ENCODE measurements around the gene FSTL4. TPM values are rescaled to one million over a fixed set of nuclear protein-coding genes. Genes with fewer than 3 reads are reported as not detected.

FSTL4 gene
- polyA plus RNA-seq, 1 donor from 2014 or later: not detected

DNA sequence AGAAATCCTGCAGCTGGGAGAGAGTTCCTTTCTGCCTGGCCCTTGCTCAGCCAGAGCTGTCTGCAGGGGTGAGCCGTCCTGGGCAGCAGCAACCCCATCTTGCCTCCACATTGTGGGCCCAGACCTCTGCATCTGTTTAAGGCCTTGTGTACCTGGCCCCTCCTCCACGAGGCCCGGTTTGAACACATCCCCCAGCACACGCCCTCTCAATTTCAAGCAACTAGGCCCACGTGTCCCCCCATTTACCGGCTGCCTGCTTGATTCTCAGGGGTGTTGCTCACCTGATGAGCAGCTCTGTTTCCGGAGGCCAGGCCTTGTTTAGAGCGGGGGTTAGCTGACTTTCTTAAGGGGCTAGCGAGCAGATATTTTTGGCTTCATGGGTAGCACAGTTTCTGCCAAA, 378.7 kb downstream of the FSTL4 start:
- Mint-ChIP-seq H3K4me1 (no peaks in the 10 kb centered on the region), H3K36me3 (peaks cover 3% of the 10 kb centered on the region), H3K27ac (no peak overlapping the region), H3K27me3 (peaks cover 7% of the 10 kb centered on the region), H3K9me3 (no peaks in the 10 kb centered on the region), H3K4me3 (no peak overlapping the region)

DNA sequence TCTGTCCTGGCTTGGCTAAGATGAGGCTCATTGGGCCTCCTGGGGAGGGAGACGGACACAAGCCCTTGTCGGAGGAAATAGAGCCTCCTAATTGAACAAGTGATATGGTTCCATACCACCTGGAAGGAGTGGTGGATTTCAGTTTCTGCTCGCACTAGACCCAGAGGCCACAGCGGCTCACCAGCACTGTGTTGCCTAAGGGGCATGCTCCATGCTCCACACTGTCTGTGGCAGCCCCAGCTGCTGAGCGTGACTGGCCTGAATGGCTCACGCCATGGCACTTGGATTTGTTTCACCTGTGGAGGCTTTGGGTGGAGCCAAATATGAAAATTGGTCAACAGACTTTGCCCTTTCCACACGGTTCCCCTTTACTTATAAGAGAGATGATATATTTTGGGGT, 379.4 kb downstream of the FSTL4 start:
- no peaks in the 10 kb centered on the region for H3K9me3 Mint-ChIP-seq
- no peak overlapping the region for H3K4me3 Mint-ChIP-seq
- H3K27me3 Mint-ChIP-seq: peaks cover 7% of the 10 kb centered on the region
- no peak overlapping the region for H3K27ac Mint-ChIP-seq
- H3K36me3 Mint-ChIP-seq: peaks cover 3% of the 10 kb centered on the region
- H3K4me1 Mint-ChIP-seq: no peaks in the 10 kb centered on the region

DNA sequence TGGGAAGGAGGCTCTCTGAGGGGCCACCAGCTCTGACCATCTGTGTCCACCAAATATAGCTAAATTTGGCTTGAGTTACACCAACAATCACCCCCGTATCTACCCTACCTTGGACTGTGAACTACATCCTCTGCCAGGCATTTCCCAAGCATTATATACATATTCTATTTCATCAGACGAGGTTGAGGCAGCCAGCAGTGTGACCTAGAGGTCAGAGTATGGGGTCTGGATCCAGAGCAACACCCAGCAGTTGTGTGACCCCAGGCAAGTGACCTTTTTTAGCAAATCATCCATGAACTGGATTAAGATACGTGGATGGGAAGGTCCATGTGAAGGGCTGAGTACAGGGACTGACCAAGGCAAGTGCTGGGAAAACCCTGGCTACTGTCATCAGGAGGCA, 379.9 kb downstream of the FSTL4 start:
- H3K4me1 Mint-ChIP-seq: no peaks in the 10 kb centered on the region
- no peak overlapping the region for H3K4me3 Mint-ChIP-seq
- H3K27ac Mint-ChIP-seq: no peak overlapping the region
- no peaks in the 10 kb centered on the region for H3K9me3 Mint-ChIP-seq
- peaks cover 7% of the 10 kb centered on the region for H3K27me3 Mint-ChIP-seq
- peaks cover 3% of the 10 kb centered on the region for H3K36me3 Mint-ChIP-seq

DNA sequence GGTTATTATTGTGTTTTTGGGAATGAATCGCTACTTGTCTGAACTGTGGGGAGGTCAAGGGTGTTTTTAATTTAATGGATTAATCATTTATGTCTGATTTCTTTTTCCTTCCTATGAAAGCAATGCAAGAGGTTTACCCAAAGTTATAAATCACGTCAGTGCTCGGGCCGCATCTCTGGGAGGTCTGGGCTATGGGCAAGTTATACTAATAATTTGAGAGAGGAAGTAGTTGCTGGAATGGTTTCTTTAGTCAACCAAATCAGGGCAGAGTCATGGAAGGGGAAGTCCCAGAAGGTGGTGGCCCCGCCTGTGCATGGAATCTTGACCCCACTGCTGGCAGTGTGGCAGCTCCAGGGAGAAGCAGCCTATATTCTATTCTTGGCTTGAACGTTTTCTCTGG, 380.3 kb downstream of the FSTL4 start:
- H3K27me3 Mint-ChIP-seq: peaks cover 6% of the 10 kb centered on the region
- no peaks in the 10 kb centered on the region for H3K4me1 Mint-ChIP-seq
- no peak overlapping the region for H3K4me3 Mint-ChIP-seq
- no peak overlapping the region for H3K27ac Mint-ChIP-seq
- H3K36me3 Mint-ChIP-seq: peaks cover 3% of the 10 kb centered on the region
- no peaks in the 10 kb centered on the region for H3K9me3 Mint-ChIP-seq

DNA sequence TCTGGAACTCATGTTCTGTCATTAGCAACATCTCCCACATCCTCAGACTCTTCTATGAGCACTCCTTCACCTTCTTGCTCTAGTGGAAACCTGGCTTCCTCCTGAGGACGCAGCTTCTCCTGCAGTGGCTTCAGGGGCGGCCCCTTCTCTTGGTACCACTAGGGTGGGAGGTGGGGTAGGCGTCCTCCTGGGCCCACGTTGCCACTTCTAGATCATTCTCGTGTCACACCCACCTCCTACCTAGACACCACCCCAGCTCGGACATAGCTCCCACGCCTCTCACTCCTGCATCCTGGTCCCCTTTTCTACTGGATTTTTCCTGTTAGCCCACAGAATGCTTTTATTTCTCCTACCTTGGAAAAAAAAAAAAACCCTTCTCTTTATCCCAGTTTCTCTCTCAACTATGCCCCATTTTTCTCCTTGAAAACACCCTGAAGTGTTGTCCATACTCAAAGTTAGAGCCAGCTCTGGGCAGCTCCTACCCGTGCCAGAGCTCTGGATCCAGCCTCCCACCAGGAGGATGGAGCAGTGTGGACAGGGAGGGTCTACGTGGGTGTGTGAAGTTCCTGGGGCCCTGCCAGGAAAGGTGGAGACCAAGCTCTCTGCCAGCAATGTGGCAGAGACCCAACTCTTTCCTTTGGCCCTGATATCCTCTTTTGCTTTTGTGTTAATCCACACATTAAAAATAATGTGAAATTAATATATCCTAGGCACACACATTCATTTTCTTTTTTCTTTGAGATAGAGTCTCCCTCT, 381.3 kb downstream of the FSTL4 start:
- Mint-ChIP-seq H3K27ac (no peak overlapping the region), H3K4me3 (no peak overlapping the region), H3K9me3 (no peaks in the 10 kb centered on the region), H3K4me1 (no peaks in the 10 kb centered on the region), H3K27me3 (peaks cover 6% of the 10 kb centered on the region), H3K36me3 (peaks cover 3% of the 10 kb centered on the region)

DNA sequence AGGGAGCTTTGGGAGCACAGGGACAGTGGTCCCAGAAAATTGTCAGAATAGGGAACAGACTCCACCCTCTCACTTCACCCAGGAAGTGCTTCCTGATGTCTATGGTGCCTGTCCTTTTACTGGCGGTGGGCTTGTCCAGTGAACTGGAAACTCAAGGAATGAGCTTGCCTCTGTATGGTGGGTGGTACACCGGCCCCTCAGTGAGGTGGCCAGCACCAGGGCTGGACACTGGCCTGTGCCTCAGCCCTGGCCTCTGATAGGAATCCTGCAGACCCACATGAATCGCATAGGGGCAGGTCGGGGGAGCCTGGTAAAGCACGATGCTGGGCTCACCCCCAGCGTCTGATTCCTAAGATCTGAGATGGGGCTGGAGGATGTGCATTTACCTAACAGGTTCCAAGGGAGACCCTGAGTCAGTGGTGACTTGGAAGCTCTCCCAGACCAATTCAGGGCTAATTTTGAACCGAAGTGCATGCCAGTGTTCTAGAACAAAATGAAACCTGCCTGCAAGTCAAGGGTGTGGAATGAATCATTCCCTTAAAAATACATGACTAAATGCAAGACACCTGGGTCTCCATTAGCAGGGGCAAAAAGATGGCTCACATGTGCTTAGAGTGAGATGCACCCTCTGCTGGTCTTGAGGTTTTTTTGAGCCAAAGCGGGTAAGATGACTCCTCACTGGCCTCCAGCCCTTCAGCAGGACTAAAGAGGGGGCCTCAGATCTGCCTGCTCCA, 382.2 kb downstream of the FSTL4 start:
- Mint-ChIP-seq H3K9me3 (no peaks in the 10 kb centered on the region), H3K36me3 (peaks cover 3% of the 10 kb centered on the region), H3K27me3 (peaks cover 5% of the 10 kb centered on the region), H3K4me3 (no peak overlapping the region), H3K27ac (no peak overlapping the region), H3K4me1 (no peaks in the 10 kb centered on the region)

DNA sequence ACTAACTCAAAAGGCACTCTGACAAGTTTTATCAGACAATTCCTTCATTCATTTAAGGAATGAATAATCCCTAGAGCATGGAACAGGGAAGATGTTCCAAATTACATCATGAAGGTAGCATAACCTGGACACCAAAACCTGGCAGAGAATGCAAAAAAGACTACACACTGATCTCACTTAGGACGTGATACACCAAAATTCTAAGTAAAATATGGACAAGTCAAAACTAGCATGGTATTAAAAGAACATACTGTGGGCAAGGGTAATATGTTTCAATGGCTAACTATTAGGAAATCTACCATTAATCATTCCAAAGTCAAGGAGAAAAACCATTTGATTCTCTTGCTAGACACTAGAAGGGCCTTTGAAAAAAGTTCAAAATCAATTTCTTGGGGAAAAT, 384.0 kb downstream of the FSTL4 start:
- no peak overlapping the region for H3K27ac Mint-ChIP-seq
- H3K4me1 Mint-ChIP-seq: no peaks in the 10 kb centered on the region
- peaks cover 8% of the 10 kb centered on the region for H3K27me3 Mint-ChIP-seq
- H3K36me3 Mint-ChIP-seq: peaks cover 3% of the 10 kb centered on the region
- H3K4me3 Mint-ChIP-seq: no peak overlapping the region
- no peaks in the 10 kb centered on the region for H3K9me3 Mint-ChIP-seq

DNA sequence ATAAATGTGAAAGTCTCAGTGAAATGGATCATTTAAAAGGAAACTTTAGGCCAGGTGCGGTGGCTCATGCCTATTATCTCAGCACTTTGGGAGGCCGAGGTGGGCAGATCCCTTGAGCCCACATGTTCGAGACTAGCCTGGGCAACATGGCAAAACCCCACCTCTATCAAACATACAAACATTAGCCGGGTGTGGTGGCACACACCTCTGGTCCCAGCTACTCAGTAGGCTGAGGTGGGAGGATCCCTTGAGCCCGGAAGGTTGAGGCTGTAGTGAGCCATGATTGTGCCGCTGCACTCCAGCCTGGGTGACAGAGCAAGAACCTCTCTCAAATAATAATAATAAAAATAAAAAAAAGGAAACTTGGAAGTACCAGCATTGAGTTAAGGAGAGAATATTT, 384.4 kb downstream of the FSTL4 start:
- Mint-ChIP-seq H3K27me3 (peaks cover 8% of the 10 kb centered on the region), H3K9me3 (no peaks in the 10 kb centered on the region), H3K4me3 (no peak overlapping the region), H3K27ac (no peak overlapping the region), H3K4me1 (no peaks in the 10 kb centered on the region), H3K36me3 (peaks cover 3% of the 10 kb centered on the region)

DNA sequence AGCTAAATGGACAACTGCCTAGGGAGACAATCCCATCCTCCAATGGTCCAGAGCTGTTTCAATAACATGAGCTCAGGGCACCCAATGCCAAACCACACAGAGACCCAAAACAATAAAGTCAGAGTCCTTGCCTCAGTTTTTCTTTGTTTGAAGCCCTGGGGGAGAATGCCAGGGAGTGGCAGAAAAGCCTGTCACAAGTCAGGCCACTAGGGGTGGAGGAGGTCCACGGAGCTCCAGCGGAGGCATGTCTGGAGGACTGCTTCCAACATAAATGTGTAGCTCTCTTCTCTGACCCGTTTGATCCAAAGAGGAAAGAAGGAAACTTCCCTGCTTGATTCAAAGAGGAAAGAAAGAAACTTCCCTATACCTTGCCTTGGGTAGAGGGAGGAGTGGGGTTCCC, 385.3 kb downstream of the FSTL4 start:
- peaks cover 3% of the 10 kb centered on the region for H3K36me3 Mint-ChIP-seq
- H3K4me1 Mint-ChIP-seq: no peaks in the 10 kb centered on the region
- peaks cover 8% of the 10 kb centered on the region for H3K27me3 Mint-ChIP-seq
- H3K4me3 Mint-ChIP-seq: no peak overlapping the region
- no peaks in the 10 kb centered on the region for H3K9me3 Mint-ChIP-seq
- no peak overlapping the region for H3K27ac Mint-ChIP-seq

DNA sequence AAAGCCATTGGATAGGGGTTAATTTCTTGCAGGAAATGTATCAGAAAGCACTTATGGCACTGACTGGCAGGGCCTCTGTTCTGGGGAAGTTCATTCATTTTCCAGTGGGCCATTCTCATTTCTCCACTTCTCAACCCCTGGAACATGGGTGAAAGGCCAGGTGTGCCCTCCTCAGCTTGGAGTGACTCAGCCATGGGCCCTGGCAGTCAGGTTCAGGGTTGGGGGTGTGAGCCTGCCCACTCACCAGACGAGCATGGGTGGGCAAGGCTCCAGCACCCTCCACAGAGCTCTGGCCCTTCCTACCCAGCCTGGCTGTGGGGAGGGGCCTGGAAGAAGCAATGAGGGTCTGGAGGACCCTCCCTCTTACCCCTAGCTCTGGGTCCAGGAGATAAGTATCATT, 386.2 kb downstream of the FSTL4 start:
- peaks cover 8% of the 10 kb centered on the region for H3K27me3 Mint-ChIP-seq
- peaks cover 3% of the 10 kb centered on the region for H3K36me3 Mint-ChIP-seq
- no peaks in the 10 kb centered on the region for H3K9me3 Mint-ChIP-seq

DNA sequence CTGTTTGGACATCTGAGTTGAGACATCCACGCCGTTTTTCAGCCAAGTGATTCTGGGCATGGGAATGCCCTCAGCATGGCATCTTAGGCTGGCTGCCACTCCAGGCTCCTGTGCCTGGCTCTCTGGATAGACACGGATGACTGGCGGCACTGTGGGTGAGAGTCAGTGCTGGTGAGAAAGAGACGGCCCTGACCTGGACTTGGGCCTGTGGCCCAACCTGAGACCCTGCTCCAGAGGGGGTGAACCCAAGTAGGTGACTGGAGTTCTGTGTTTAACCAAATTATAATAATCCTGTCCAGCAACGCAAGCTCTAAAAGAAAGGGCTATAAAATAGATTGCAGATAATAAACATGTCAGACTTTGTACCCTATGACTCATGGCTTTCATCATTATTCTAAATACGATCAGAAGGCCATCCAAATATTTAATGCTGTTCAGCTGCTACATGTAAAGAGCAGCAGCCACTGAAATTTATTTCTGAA, 386.6 kb downstream of the FSTL4 start:
- Mint-ChIP-seq H3K9me3 (no peaks in the 10 kb centered on the region), H3K27ac (no peak overlapping the region), H3K27me3 (peaks cover 7% of the 10 kb centered on the region), H3K36me3 (peaks cover 3% of the 10 kb centered on the region), H3K4me3 (no peak overlapping the region), H3K4me1 (no peaks in the 10 kb centered on the region)

More for the DNA sequence above, 386.2 kb downstream of the FSTL4 start:
- H3K4me1 Mint-ChIP-seq: no peaks in the 10 kb centered on the region
- H3K4me3 Mint-ChIP-seq: no peak overlapping the region
- H3K27ac Mint-ChIP-seq: no peak overlapping the region

DNA sequence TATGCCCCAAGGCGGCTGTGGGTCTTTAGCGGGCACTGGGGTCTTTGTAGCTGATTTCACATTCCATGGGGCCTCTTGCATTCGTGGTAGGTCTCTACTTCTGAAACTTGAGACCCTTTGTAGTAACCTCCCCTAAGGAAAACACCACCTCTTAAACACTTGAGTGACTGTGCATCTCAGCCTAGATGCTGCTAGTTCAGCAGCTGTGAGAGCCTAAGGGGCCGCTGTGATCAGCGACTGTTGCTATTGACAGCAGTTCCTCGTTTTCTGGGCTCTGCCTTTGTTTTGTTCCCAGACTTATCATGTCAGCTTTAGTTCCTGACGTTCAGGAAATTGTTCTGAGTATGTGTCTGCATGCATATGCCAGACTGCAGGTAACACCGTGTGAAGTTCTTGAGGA, 389.4 kb downstream of the FSTL4 start:
- Mint-ChIP-seq H3K4me1 (no peaks in the 10 kb centered on the region), H3K27ac (no peak overlapping the region)

DNA sequence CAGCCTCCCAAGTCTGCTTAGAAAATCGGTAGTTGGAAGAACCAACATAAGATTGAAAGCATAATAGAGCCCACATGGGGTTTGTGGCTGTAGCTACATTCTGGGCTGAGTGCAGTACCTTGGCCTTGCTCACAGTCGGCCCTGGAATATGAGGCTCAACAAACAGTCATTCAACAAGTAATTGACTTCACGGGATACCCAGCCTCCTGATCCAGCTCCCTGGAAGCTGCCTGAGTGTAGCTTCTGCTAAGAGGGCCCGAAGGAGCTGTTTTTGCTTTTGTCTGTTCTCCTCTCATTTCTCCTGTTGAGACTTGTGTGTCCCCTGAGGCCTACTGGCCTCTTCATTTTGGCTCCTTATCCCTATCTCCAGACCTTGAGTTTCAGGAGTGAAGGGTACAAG, 389.8 kb downstream of the FSTL4 start:
- H3K27ac Mint-ChIP-seq: no peak overlapping the region
- H3K9me3 Mint-ChIP-seq: no peaks in the 10 kb centered on the region
- no peak overlapping the region for H3K4me3 Mint-ChIP-seq
- H3K4me1 Mint-ChIP-seq: no peaks in the 10 kb centered on the region
- H3K27me3 Mint-ChIP-seq: peaks cover 6% of the 10 kb centered on the region
- no peaks in the 10 kb centered on the region for H3K36me3 Mint-ChIP-seq

More for the DNA sequence above, 389.4 kb downstream of the FSTL4 start:
- Mint-ChIP-seq H3K27me3 (peaks cover 5% of the 10 kb centered on the region), H3K4me3 (no peak overlapping the region), H3K36me3 (no peaks in the 10 kb centered on the region), H3K9me3 (no peaks in the 10 kb centered on the region)

DNA sequence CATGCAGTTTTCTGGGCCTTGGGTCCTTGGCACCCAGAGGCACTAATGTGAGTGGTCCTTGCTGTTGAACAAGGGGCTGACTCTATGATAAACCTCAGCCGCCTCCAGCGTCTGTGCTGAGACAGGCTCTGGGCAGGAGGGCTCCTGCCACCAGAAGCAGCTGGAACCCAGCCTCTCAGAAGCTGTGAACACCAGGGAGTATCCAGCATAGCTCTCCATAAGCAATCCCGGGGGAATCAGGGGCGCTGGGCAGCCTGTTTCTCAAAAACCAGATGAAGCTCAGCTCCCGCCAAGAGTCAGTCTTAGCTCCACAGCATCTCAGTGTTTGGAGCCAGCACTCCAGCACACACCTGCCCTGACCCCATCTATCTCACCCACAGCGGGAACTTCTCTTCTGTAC, 390.3 kb downstream of the FSTL4 start:
- H3K4me3 Mint-ChIP-seq: no peak overlapping the region
- H3K9me3 Mint-ChIP-seq: no peaks in the 10 kb centered on the region
- H3K4me1 Mint-ChIP-seq: no peaks in the 10 kb centered on the region
- no peak overlapping the region for H3K27ac Mint-ChIP-seq
- H3K36me3 Mint-ChIP-seq: no peaks in the 10 kb centered on the region
- H3K27me3 Mint-ChIP-seq: peaks cover 8% of the 10 kb centered on the region

DNA sequence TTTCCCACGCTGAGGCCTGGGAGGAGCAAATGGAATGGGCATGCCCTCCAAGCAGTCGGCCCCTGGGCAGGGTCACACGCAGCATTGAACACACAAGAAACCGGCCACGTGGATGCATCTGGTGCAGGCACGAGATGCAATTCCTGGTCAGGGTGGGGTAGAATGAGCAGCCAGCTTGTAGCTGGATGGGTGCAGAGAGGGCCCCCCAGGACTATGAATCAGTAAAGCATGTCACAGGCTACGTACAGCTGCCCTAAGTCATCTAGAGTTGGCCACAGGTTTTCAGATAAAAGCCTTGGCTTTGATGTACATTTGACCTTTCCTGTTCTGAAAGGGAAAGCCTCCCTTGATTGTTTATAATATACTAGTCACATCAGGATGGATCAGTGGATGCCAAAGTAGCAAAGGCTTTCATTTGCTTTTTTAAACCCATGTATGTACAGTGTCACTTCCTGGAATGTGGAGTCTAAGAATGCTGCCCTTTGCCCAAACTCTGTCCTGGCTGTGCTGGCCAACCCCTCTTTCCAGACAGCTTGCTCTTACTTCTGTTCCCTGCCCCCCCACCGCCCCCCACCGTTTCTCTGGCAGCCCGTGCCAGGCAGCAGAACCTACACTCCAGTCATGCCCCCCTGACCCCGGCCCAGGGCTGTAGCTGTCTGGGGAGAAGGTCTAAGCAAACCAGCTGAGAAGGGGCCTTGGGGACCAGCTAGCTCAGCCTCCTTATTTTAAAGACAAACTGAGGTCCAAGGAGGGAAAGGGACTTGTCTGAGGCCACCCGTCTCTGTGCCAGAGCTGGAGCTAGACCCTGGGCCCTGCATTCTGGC, 391.3 kb downstream of the FSTL4 start:
- Mint-ChIP-seq H3K36me3 (no peaks in the 10 kb centered on the region), H3K27ac (no peak overlapping the region), H3K4me3 (no peak overlapping the region), H3K27me3 (peaks cover 7% of the 10 kb centered on the region), H3K9me3 (no peaks in the 10 kb centered on the region), H3K4me1 (no peaks in the 10 kb centered on the region)
